Adrenal gland (tissue), 5 donors: ENCODE measurements around the gene WWOX.

Experiments used
- CTCF ChIP-seq, 6 experiments: fragments of 450-650 bp in 4 of 6; fragments of 200-600 bp in 2 of 6; sonication (generic) in 1 of 6; IDR thresholded peaks; 1 replicate in 5 of 6; 2 replicates in 1 of 6; pipeline versions ENCODE4 v1.5.1 to v1.8.0; 2016 to 2021; ENCODE audit warnings: antibody characterized with exemption in 6 of 6, mild to moderate bottlenecking in 2 of 6, moderate library complexity in 1 of 6
- POLR2A ChIP-seq, 2 donors: fragments of 450-650 bp; IDR thresholded peaks; one replicate each; pipeline ENCODE4 v1.6.1; 2017; ENCODE audit warnings: antibody characterized with exemption in 2 of 2, mild to moderate bottlenecking in 2 of 2, moderate library complexity in 1 of 2
- donor health status: DM: no; HTN: no; CAD: no.

GRCh38 chr16:79165506-79165905 lies 1066.1 kb downstream of the WWOX start:
- TF ChIP-seq POLR2A (IDR thresholded peaks at IDR 0.05), result no peak
- TF ChIP-seq CTCF (IDR thresholded peaks at IDR 0.05), result no peak
